KOPT-K1 (cell line): ENCODE results near the gene ADGRD1.

Source experiments
- H3K27ac ChIP-seq: fragments of 200-600 bp; sonication (generic); 2 replicates; pipeline ENCODE4 v1.5.1; 2016; ENCODE audit warnings: antibody characterized with exemption, mild to moderate bottlenecking, low read depth, low read length; ENCODE audit not compliant: poor library complexity, severe bottlenecking
- H3K36me3 ChIP-seq: fragments of 200-600 bp; sonication (generic); 2 replicates; pipeline ENCODE4 v1.5.1; 2017; ENCODE audit warnings: antibody characterized with exemption, mild to moderate bottlenecking, low read length, moderate library complexity; ENCODE audit not compliant: insufficient read depth
- H3K9me3 ChIP-seq: fragments of 200-600 bp; sonication (generic); 2 replicates; pipeline ENCODE4 v1.5.1; 2017; ENCODE audit warnings: antibody characterized with exemption, low read length, mild to moderate bottlenecking; ENCODE audit not compliant: insufficient read depth, poor library complexity, severe bottlenecking

ADGRD1 gene

DNA sequence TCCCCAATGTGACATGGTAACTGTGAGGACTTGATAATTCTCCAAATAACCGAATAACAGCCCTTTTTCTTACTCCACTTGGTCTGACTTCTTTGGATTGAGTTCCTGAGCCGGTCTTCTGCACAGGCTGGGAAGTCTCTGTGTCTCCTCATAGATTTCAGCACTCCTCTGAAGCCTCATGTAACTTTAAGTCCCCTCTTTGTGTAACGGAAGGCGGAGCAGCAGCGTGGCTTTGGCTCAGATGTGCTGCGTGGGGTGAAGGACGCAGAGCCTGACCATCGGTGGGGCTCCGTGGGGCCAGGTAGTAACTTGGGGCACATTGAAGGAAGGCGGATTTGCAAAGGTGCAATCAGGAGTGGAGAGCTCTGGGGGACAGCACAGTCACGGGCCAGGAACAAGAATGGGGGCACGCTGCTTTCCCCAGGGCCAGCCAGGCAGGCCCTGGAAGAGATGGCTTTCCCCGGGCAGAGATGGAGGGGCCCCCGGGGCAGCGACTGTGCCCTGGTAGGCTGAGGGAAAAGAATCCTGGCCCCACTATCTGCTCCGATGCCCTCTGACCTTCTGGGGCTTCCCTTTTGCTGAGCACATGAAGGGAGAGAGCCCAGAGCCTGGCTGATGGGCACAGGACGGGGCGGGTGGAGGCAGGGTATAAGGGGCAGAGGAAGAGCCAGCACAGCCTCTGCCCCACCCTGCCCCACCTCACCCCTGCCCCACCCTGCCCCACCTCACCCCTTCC, 56.9 kb downstream of the ADGRD1 start:
- Histone ChIP-seq H3K36me3 (no peaks in the 10 kb centered on the region), H3K9me3 (no peaks in the 10 kb centered on the region), H3K27ac (no peak overlapping the region)

DNA sequence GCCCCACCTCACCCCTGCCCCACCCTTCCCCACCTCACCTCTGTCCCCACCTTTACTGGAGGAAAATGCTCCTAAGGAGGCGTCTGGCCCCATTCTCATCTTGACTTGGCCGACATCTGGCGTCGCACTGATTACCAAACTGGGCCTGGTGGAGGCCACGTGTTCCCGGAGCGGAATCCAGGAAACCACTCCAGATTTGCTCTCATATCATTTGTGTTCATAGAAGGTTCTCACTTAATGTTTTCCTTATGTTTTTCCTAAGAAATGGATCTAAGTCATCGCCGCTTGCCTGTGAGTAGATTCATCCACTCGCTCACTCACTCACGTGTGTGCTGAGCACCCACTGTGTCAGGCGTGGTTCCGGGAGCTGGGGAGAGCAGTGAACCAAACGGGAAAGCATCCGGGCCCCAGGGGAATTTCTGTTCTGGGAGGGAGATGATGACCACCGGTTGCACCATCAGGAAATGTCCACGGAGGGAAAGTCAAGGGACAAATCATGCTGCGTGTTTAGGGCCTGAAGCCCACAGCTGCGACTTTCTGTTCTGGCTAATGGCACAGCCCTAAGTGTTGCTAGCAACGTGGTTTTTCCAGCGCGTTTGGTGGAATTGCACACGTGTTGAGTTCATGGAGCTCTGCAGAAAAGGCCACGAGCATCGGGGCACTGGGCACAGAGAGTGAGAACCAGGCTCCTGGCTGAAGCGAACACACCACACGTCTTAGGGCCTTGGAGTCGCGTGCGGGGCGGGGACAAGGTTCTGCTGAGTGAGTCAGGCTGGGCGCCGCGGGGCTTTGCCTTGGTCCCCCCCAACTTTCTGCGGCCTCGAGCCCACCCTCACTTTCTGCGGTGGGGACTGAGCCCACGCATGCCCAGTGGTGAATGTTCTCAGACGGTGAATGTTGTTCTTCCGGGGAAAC, 57.7 kb downstream of the ADGRD1 start:
- Histone ChIP-seq H3K27ac (no peak overlapping the region), H3K36me3 (no peaks in the 10 kb centered on the region), H3K9me3 (no peaks in the 10 kb centered on the region)

DNA sequence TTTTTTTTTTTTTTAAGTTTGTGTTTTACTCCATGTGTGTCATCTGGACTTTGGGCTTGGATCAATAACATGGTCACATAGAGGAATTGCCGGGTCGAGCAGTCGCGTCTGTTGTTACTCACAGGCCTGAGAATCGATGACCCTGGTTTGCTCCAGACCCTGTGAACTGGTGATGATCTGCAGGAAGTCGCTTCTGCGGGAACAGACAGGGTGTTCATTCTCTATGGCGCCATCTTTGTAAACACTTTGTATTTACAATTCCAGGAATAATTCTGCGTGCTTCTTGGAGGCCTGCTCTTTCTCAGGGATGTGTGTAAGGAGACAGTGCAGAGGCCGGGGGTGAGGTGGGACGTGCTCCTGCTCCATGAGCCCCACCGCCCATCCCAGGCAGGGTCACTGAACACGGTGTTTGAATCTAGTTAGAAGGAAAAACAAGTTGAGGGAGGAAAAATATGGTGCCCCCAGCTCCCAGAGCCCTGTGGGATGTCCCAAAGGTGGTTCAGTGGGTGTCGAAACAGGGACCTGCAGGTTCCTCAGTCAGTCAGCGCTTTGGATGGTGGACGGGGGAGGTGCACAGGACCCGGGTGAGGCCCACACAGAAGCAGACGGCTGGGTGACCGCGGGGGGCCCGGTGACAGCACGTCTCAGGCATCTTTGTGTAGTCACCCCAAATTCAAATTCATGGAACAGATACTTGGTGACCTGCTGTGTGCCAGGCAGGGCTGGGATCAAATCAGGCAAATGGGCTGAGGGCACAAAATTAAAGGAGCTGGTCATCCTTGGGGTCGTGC, 58.8 kb downstream of the ADGRD1 start:
- Histone ChIP-seq H3K9me3 (no peaks in the 10 kb centered on the region), H3K36me3 (no peaks in the 10 kb centered on the region), H3K27ac (no peak overlapping the region)

DNA sequence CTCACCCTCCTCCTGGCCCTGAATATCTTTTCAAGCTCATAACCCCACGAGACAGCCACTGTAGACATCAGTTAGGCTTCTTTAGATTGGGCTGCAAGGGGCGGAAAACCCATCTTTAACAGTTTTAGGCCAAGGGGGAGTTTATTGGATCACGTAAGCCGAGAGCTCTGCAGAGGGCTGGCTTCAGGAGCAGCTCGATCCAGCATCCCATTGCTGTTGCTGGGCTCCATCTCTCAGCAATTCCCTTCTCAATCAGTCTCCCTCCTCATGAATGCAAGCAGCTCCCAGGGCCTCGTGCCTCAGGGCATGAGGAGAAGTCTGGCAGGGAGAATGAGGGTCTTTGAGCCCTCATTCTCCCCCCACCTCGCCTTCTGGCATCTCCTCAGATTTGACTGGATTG, 59.4 kb downstream of the ADGRD1 start:
- H3K9me3 ChIP-seq: no peaks in the 10 kb centered on the region
- H3K36me3 ChIP-seq: no peaks in the 10 kb centered on the region
- no peak overlapping the region for H3K27ac ChIP-seq

DNA sequence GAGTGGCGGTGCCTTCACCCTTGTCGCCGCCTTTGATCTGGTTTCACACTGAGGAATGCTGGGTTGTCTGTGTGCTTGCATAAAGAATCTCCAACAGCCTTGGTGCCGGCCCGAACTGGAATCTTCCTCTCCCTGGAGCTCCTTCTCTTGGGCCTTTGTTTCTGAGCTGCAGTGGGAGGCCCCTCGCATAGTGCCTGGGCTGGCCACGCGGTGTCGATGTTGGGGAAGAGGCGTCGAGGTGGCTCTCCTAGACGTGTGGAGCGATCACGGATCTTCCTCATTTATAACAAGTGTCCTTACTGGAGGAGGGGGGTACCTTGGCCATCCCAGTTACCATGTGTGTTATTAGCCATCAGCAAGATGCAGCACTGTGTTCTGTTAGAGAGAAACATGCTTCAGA, 60.6 kb downstream of the ADGRD1 start:
- no peaks in the 10 kb centered on the region for H3K9me3 ChIP-seq
- H3K36me3 ChIP-seq: no peaks in the 10 kb centered on the region

DNA sequence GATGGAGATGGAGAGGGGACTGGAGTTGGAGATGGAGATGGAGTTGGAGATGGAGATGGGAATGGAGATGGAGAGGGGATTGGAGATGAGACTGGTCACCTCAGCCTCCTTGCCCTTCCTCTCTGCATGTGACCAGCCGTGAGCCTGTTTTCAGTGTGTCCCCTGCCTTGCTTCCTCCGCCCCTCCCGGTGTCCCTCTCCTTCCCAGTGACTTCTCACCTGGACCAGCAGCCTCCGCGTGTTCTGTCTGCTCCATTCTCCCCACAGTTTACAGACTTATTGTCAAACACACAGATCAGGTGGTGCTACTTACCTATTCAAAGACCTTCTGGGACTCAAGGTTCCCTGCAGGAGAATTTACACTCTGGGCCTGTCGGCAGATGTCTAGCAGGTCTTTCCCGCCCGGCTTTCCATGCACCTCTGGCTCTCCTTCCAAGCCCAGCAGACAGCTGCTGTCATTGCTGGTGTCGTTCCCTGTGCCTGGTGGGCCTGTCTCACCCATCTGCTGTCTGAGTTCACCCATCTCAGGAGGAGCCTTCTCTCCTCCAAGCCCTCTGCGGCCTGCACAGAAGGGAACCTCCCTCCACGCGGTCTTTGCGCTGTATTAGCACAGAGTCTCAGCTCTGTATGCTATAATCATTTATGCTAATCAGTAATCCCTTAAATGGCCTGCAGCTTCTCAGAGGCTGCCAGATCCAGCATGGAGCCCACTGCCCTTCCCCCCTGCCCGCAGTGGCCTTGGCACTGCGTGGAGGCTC, 62.1 kb downstream of the ADGRD1 start:
- Histone ChIP-seq H3K36me3 (no peaks in the 10 kb centered on the region), H3K9me3 (no peaks in the 10 kb centered on the region), H3K27ac (no peak overlapping the region)

More for the DNA sequence above, 60.6 kb downstream of the ADGRD1 start:
- no peak overlapping the region for H3K27ac ChIP-seq

DNA sequence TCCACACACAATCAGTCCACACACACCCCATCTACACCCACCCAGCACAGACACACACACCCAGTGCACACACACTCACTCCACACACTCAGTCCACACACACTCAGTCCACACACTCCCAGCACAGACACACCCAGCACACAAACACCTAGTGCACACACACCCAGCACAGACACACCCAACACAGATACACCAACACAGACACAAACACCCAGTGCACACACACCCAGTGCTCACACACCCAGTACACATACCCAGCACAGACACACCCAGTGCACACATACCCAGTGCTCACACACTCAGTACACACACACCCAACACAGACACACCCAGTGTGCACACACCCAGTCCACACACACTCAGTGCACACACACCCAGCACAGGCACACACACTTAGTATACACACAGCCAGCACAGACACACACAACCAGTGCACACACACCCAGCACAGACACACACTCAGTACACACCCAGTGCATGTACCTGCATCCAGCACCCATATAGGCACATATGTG, 63.8 kb downstream of the ADGRD1 start:
- Histone ChIP-seq H3K36me3 (no peaks in the 10 kb centered on the region), H3K27ac (no peak overlapping the region), H3K9me3 (no peaks in the 10 kb centered on the region)

DNA sequence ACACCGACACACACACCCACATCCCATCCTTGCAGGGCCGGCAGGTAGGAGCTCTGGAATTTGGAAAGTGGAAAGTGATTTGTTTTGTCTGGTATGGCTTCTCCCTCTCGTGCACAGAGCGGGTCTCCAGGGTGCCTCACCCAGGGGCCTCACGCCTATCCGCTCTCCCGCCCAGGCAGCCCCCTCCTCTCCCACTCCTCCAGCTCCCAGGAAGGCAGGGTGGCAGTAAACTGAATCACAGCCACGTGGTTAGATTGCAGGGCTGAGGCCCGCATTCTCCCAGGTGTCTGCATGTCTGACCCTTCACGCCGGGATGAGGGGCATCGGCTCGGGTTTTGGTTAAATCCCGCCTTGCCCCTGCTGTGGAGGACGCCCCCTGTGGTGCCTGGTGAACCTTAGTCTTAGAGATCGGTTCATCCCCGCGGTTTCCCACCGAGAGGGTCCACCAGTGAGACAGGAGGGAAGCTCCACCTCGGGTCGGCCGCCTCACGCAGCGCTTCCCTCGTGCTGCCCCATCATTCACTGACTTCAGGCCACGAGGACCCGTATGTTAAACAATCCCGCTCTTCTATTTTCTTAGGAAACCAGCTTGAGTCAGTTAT, 64.4 kb downstream of the ADGRD1 start:
- Histone ChIP-seq H3K9me3 (no peaks in the 10 kb centered on the region), H3K27ac (no peak overlapping the region), H3K36me3 (no peaks in the 10 kb centered on the region)

DNA sequence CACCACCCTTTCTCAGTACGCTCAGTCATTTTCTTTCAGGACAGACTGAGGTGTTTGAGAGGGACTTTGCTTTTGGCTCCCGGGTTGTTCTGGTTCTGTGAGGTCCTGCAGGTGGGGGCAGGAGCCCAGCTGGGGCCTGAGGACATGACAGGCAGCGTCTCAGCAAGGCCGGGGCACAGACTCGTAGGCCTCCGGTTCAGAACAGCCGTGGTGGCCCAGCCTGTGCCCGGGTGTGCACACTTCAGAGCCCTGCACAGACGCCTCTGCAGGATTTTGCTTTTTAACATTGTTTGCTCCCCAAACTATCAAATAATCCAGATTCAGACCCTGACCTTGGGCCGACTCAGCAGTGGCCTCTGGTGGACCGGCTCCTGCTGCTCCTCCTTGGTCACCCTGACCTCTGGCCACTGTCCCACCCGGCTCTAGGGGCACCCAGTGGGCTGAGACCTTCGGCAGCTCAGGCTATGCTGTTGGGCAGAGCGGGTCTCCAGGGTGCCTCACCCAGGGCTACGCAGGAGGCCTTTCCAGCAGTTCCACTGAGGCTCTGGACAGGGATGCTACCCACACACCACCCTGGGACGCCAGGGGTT, 65.2 kb downstream of the ADGRD1 start:
- no peak overlapping the region for H3K27ac ChIP-seq
- no peaks in the 10 kb centered on the region for H3K36me3 ChIP-seq
- no peaks in the 10 kb centered on the region for H3K9me3 ChIP-seq

DNA sequence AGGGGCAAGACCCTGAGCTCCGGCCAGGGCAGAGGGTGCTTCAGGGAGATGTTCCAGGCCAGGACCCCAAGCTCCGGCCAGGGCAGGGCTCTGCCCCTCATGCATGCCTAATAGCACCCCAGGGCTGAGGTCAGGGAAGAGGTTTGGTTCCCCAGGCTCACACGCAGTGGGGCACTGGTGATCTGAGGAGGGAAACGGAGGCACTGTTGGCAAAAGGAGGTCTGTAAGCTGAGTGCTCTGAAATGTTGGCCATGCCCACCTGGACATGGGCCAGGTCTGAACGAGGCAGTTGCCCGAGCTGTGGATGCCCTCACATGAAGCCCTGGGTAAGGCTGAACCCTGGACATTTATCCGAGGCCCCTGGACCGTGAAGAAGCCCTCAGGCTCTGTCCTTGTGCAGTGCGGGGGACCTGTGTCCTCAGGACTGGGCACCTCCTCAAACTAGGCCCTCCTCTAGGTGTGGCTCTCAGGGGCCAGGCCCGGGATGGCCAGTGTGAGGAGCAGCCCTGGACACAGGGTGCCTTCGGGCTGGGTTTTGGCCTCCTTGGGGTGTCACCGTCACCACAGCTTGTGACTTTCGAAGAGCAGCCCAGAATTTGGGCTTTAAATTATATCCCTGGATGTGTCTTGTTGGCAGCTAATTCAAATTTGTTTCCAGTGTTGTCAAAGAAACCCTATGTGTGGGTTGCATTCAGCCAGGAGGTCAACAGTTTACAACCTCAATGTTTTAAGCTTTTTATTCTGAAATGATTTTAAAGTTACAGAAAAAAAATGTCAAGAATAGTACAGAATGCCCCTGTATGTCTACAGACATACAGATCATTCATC, 66.8 kb downstream of the ADGRD1 start:
- no peaks in the 10 kb centered on the region for H3K9me3 ChIP-seq
- H3K36me3 ChIP-seq: no peaks in the 10 kb centered on the region
- no peak overlapping the region for H3K27ac ChIP-seq

DNA sequence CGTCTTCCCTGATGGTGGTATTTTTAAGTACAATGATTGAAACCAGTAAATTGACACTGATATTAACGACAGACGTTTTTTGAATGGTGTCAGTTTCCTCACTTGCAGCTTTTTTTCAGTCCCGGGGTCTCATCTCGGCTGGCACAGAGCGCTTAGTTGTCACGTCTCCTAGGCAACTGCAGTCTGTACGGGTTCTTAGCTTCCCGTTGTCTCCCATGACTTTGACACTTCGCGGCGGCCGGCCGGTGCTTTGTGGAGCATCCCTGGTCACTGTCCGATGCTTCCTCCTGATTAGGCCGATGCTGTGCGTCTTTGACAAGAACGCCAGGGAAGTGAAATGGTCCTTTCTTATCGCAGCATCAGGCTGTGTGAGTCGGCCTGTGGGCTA, 67.4 kb downstream of the ADGRD1 start:
- no peaks in the 10 kb centered on the region for H3K36me3 ChIP-seq
- H3K27ac ChIP-seq: no peak overlapping the region
- no peaks in the 10 kb centered on the region for H3K9me3 ChIP-seq

DNA sequence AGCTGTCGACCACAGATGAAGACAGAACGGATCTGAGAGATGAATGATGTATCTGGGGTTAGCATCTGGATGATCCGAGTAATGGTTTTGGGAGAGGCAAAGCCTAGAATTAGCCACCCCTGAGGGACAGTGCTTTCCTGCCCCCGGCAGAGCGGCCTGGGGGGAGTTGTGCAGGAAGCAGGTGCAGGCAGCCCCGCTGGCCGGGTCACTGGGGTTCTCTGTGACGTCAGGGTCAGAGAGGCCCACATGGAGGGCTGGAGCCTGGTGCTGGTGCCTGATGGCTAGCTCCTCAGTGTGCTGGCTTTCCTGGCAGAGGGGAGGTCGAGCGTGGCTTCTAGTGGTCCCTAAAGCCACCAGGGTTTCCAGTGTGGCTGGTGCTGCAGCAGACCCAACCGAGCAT, 70.3 kb downstream of the ADGRD1 start:
- H3K27ac ChIP-seq: no peak overlapping the region
- no peaks in the 10 kb centered on the region for H3K36me3 ChIP-seq
- H3K9me3 ChIP-seq: no peaks in the 10 kb centered on the region

DNA sequence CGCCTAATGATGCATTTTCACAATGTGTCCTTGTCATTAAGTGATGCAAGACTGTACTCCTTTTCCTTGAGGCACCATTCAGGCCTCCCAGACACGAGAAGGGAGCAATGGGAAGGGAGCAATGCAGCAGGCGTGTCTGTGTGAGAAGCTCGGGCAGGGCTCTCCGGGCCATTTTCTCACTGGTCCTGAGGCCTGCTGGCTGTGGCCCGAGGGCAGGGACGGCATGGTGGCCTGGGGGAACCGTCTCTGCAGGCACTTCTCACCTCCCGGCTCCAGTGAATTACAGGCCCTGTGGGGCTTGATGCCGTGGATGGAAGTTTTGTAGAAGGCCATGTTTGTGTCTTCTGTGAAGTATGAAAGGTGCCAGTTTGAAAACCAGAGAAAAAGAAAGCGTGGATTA, 71.0 kb downstream of the ADGRD1 start:
- no peaks in the 10 kb centered on the region for H3K36me3 ChIP-seq
- no peaks in the 10 kb centered on the region for H3K9me3 ChIP-seq
- H3K27ac ChIP-seq: no peak overlapping the region
